Lung (tissue), 12 donors: ENCODE results near the gene SLC6A7. TPM values are rescaled to one million over a fixed set of nuclear protein-coding genes. Genes with fewer than 3 reads are reported as not detected.

Experiments used
- ATAC-seq: fragments of 200-7000 bp; cut with Tn5 transposase; one replicate; pipeline ENCODE4 v1.9.1; 2020; ENCODE audit warnings: moderate number of reproducible peaks; ENCODE audit not compliant: insufficient read depth, low FRiP score
- DNase-seq, 3 donors: peaks; one replicate each; pipeline ENCODE4 v3.0.0-alpha.2; 2013 to 2017
- H3K27ac ChIP-seq, 2 donors: one replicate each; pipeline ENCODE4 v1.5.1; 2013; ENCODE audit warnings: mild to moderate bottlenecking in 2 of 2, moderate library complexity in 2 of 2, control low read depth in 1 of 2, inconsistent platforms in 1 of 2, low read depth in 1 of 2, low read length in 1 of 2
- H3K27me3 ChIP-seq, 3 donors: one replicate each; pipeline ENCODE4 v1.5.1; 2013; ENCODE audit warnings: low read length in 2 of 3; ENCODE audit not compliant: control insufficient read depth in 3 of 3, insufficient read depth in 3 of 3
- H3K36me3 ChIP-seq, 4 donors: one replicate each; pipeline ENCODE4 v1.5.1; 2013; ENCODE audit warnings: low read length in 4 of 4, mild to moderate bottlenecking in 1 of 4, moderate library complexity in 1 of 4; ENCODE audit not compliant: control insufficient read depth in 4 of 4, insufficient read depth in 4 of 4
- H3K4me1 ChIP-seq, 5 donors: one replicate each; pipeline ENCODE4 v1.5.1; 2013; ENCODE audit warnings: low read length in 5 of 5, mild to moderate bottlenecking in 2 of 5, moderate library complexity in 1 of 5; ENCODE audit not compliant: control insufficient read depth in 5 of 5, insufficient read depth in 5 of 5
- H3K4me3 ChIP-seq: one replicate; pipeline ENCODE4 v1.5.1; 2013; ENCODE audit warnings: mild to moderate bottlenecking, control low read depth, moderate library complexity
- H3K9ac ChIP-seq, 2 donors: one replicate each; pipeline ENCODE4 v1.5.1; 2013; ENCODE audit warnings: low read length in 2 of 2, control low read depth in 1 of 2; ENCODE audit not compliant: insufficient read depth in 1 of 2
- H3K9me3 ChIP-seq, 4 donors: one replicate each; pipeline ENCODE4 v1.5.1; 2013; ENCODE audit warnings: low read length in 3 of 4, mild to moderate bottlenecking in 1 of 4, moderate library complexity in 1 of 4; ENCODE audit not compliant: control insufficient read depth in 4 of 4, insufficient read depth in 3 of 4
- WGBS, 2 donors: extraction: QIAGEN DNeasy Blood & Tissue Kit; methylation state at CpG; one replicate each; pipeline ENCODE4 v1.1.7; 2013; 5-methylcytosine and 5-hydroxymethylcytosine counted together
- polyA plus RNA-seq, 2 donors: library from polyadenylated mRNA; stranded (reverse); fragments of 200-250 nt; gene quantifications; one replicate each; pipeline ENCODE4 v1.2.1, GENCODE V29; 2013
- total RNA-seq, 2 donors: library from RNA; depleted of rRNA in 1 of 2; stranded (reverse); fragments of >200 nt in 1 of 2; gene quantifications; one replicate each; pipeline ENCODE4 v1.2.1, GENCODE V29; 2014 to 2021
- TF ChIP-seq, protein P1 (sequence below): IDR thresholded peaks from 2 replicates; pipeline ENCODE4 v1.5.1; 2012; ENCODE audit warnings: mild to moderate bottlenecking; ENCODE audit errors: control extremely low read depth, extremely low read depth
- donor health status: control.
- donor health status: control.
- donor health status: Bipolar disorder and iron deficiency.
- donor health status: healthy.
- donor health status: DM: yes; HTN: yes; CAD: no.

SLC6A7 gene
- total and polyA plus RNA-seq, 4 donors, result 0.02 to 0.06 (median 0.03) TPM; not detected in 1

DNA sequence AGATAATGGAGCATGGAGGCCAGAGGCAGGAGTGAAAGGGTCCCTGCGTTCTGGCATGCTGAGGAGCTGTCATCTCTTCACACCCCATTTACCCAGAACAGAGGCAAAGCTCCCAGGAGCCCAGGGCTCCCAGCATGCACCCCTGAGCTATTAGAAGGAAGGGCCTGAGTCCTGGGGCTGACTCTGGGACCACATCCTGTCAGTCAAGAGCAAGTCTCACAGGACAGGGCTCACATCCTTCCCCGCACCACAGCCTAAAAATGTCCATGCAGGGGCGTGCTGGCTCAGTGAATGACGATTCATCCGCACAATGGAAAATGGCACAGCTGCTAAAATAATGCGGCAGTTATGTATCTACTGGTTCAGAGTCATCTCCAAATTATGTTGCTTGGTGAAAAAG lies 68.3 kb downstream of the SLC6A7 start:
- WGBS, 2 donors, result 70% methylated on average over 6 of the region's 6 CpGs
- H3K4me3 ChIP-seq, result no peak overlapping the region
- no peak overlapping the region for H3K27ac ChIP-seq
- no peaks in the 10 kb centered on the region for H3K27me3 ChIP-seq
- TF ChIP-seq, protein P1, sequence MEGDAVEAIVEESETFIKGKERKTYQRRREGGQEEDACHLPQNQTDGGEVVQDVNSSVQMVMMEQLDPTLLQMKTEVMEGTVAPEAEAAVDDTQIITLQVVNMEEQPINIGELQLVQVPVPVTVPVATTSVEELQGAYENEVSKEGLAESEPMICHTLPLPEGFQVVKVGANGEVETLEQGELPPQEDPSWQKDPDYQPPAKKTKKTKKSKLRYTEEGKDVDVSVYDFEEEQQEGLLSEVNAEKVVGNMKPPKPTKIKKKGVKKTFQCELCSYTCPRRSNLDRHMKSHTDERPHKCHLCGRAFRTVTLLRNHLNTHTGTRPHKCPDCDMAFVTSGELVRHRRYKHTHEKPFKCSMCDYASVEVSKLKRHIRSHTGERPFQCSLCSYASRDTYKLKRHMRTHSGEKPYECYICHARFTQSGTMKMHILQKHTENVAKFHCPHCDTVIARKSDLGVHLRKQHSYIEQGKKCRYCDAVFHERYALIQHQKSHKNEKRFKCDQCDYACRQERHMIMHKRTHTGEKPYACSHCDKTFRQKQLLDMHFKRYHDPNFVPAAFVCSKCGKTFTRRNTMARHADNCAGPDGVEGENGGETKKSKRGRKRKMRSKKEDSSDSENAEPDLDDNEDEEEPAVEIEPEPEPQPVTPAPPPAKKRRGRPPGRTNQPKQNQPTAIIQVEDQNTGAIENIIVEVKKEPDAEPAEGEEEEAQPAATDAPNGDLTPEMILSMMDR, result no peak
- H3K9ac ChIP-seq, result no peak overlapping the region
- peaks cover 0 to 6% (median under 1%) of the 10 kb centered on the region in 5 donors for H3K4me1 ChIP-seq
- H3K36me3 ChIP-seq, result peaks cover 0 to 1% (median 0%) of the 10 kb centered on the region in 4 donors
- no peaks in the 10 kb centered on the region for H3K9me3 ChIP-seq
- ATAC-seq (no peak), DNase-seq (peak in 1 of 3 donors; percentile 44)

Other genes starting within 250 kb of the SLC6A7 start
- gene PDE6A, start 245.3 kb upstream of the SLC6A7 start, total RNA-seq, result under 1 TPM in 1 of 2 donors, not detected in 1; 0.06 TPM
- under 1 TPM; 0.03 to 0.06 TPM for gene PDE6A, start 245.3 kb upstream of the SLC6A7 start, polyA plus RNA-seq
- gene SLC26A2, start 229.3 kb upstream of the SLC6A7 start, total RNA-seq, result 10 to 100 TPM; 21.2 to 25.6 TPM
- gene SLC26A2, start 229.3 kb upstream of the SLC6A7 start, polyA plus RNA-seq, result 1 to 10 TPM; 5.8 to 7.1 TPM
- gene TIGD6, start 189.4 kb upstream of the SLC6A7 start, total RNA-seq, result 1 to 10 TPM; 4.5 to 5.0 TPM
- gene TIGD6, start 189.4 kb upstream of the SLC6A7 start, polyA plus RNA-seq, result 1 to 10 TPM; 3.0 to 3.9 TPM
- 10 to 100 TPM; 39.1 to 42.3 TPM for gene HMGXB3, start 189.3 kb upstream of the SLC6A7 start, total RNA-seq
- 10 to 100 TPM; 22.3 to 22.6 TPM for gene HMGXB3, start 189.3 kb upstream of the SLC6A7 start, polyA plus RNA-seq
- 10 to 100 TPM; 29.1 to 52.3 TPM for gene CSF1R, start 103.5 kb upstream of the SLC6A7 start, total RNA-seq
- 10 to 100 TPM; 13.0 to 65.0 TPM for gene CSF1R, start 103.5 kb upstream of the SLC6A7 start, polyA plus RNA-seq
- gene PDGFRB, start 34.2 kb upstream of the SLC6A7 start, total RNA-seq, result 100 to 1,000 TPM; 110 to 215 TPM
- gene PDGFRB, start 34.2 kb upstream of the SLC6A7 start, polyA plus RNA-seq, result 10 to 100 TPM; 33.6 to 46.5 TPM
- under 1 TPM; 0.25 to 0.43 TPM for gene CDX1, start 23.3 kb upstream of the SLC6A7 start, total RNA-seq
- under 1 TPM; 0.09 to 0.28 TPM for gene CDX1, start 23.3 kb upstream of the SLC6A7 start, polyA plus RNA-seq
- gene CAMK2A, start 99.7 kb downstream of the SLC6A7 start, total RNA-seq, result 1 to 10 TPM; 1.6 to 2.7 TPM
- gene CAMK2A, start 99.7 kb downstream of the SLC6A7 start, polyA plus RNA-seq, result under 1 TPM; 0.31 to 0.44 TPM
- gene ARSI, start 112.8 kb downstream of the SLC6A7 start, total RNA-seq, result 10 to 100 TPM in 1 of 2 donors, 1 to 10 TPM in 1; 5.7 to 15.4 TPM
- gene ARSI, start 112.8 kb downstream of the SLC6A7 start, polyA plus RNA-seq, result 1 to 10 TPM in 1 of 2 donors, under 1 TPM in 1; 0.91 to 2.5 TPM
- gene TCOF1, start 167.6 kb downstream of the SLC6A7 start, total RNA-seq, result 10 to 100 TPM; 17.0 to 25.3 TPM
- gene TCOF1, start 167.6 kb downstream of the SLC6A7 start, polyA plus RNA-seq, result 10 to 100 TPM; 13.3 to 14.7 TPM
- gene CD74, start 222.8 kb downstream of the SLC6A7 start, total RNA-seq, result 1,000 to 10,000 TPM; 1,061 to 2,819 TPM
- 1,000 to 10,000 TPM; 1,429 to 2,010 TPM for gene CD74, start 222.8 kb downstream of the SLC6A7 start, polyA plus RNA-seq